H9 (cell line): ENCODE data around the gene NOD1. TPM values are rescaled to one million over a fixed set of nuclear protein-coding genes. Genes with fewer than 3 reads are reported as not detected.

Source experiments
- DNase-seq: peaks from one replicate; pipeline ENCODE4 v3.0.0-alpha.2; 2017
- H2AFZ ChIP-seq: one replicate; pipeline ENCODE4 v1.6.1; 2013; ENCODE audit warnings: mild to moderate bottlenecking, low read length, control low read depth, moderate library complexity
- H2AK5ac ChIP-seq: 2 replicates; pipeline ENCODE4 v1.6.1; 2013; ENCODE audit warnings: low read length, control low read depth, mixed read lengths; ENCODE audit not compliant: insufficient read length
- H2BK120ac ChIP-seq: one replicate; pipeline ENCODE4 v1.6.1; 2013; ENCODE audit warnings: low read depth, mild to moderate bottlenecking, low read length, control low read depth, inconsistent platforms; ENCODE audit not compliant: poor library complexity, severe bottlenecking
- H2BK12ac ChIP-seq: 2 replicates; pipeline ENCODE4 v1.6.1; 2013; ENCODE audit warnings: low read length, control low read depth, mixed read lengths, low read depth; ENCODE audit not compliant: insufficient read length
- H2BK15ac ChIP-seq: 2 replicates; pipeline ENCODE4 v1.6.1; 2013; ENCODE audit warnings: low read depth, low read length, control low read depth
- H2BK20ac ChIP-seq: one replicate; pipeline ENCODE4 v1.6.1; 2013; ENCODE audit warnings: low read depth, mild to moderate bottlenecking, low read length, control low read depth, inconsistent platforms; ENCODE audit not compliant: poor library complexity, severe bottlenecking
- H2BK5ac ChIP-seq: 2 replicates; pipeline ENCODE4 v1.6.1; 2013; ENCODE audit warnings: low read length, control low read depth, mixed read lengths; ENCODE audit not compliant: insufficient read length
- H3K14ac ChIP-seq: 2 replicates; pipeline ENCODE4 v1.6.1; 2013; ENCODE audit warnings: low read length, control low read depth; ENCODE audit not compliant: insufficient read depth
- H3K18ac ChIP-seq: 2 replicates; pipeline ENCODE4 v1.6.1; 2013; ENCODE audit warnings: low read depth, mild to moderate bottlenecking, mixed read lengths, low read length, control low read depth; ENCODE audit not compliant: insufficient read length
- H3K23ac ChIP-seq: 2 replicates; pipeline ENCODE4 v1.6.1; 2013; ENCODE audit warnings: low read length, control low read depth, mixed read lengths, low read depth; ENCODE audit not compliant: insufficient read length
- H3K23me2 ChIP-seq: 2 replicates; pipeline ENCODE4 v1.6.1; 2013; ENCODE audit warnings: low read depth, mild to moderate bottlenecking, mixed read lengths, low read length, control low read depth; ENCODE audit not compliant: insufficient read length, poor library complexity, severe bottlenecking
- H3K27ac ChIP-seq: 2 replicates; pipeline ENCODE4 v1.5.1; 2013; ENCODE audit warnings: low read length, control low read depth, mixed read lengths, low read depth; ENCODE audit not compliant: insufficient read length
- H3K27me3 ChIP-seq: 2 replicates; pipeline ENCODE4 v1.6.1; 2013; ENCODE audit warnings: low read length, control low read depth, inconsistent platforms; ENCODE audit not compliant: insufficient read depth
- H3K4ac ChIP-seq: 2 replicates; pipeline ENCODE4 v1.6.1; 2013; ENCODE audit warnings: low read depth, mild to moderate bottlenecking, control low read depth, inconsistent platforms, low read length, moderate library complexity
- H3K4me1 ChIP-seq: 2 replicates; pipeline ENCODE4 v1.6.1; 2013; ENCODE audit warnings: low read length, control low read depth, inconsistent platforms; ENCODE audit not compliant: insufficient read depth
- H3K4me2 ChIP-seq: 2 replicates; pipeline ENCODE4 v1.6.1; 2013; ENCODE audit warnings: low read length, control low read depth, mixed read lengths; ENCODE audit not compliant: insufficient read length, insufficient read depth
- H3K56ac ChIP-seq: 2 replicates; pipeline ENCODE4 v1.6.1; 2013; ENCODE audit warnings: low read depth, mild to moderate bottlenecking, mixed read lengths, low read length, control low read depth; ENCODE audit not compliant: insufficient read length
- H3K79me1 ChIP-seq: 2 replicates; pipeline ENCODE4 v1.6.1; 2013; ENCODE audit warnings: low read depth, mild to moderate bottlenecking, moderate library complexity, low read length, control low read depth, inconsistent platforms; ENCODE audit not compliant: insufficient read depth, poor library complexity, severe bottlenecking
- H3K79me2 ChIP-seq: 2 replicates; pipeline ENCODE4 v1.6.1; 2013; ENCODE audit warnings: low read length, control low read depth, inconsistent platforms; ENCODE audit not compliant: insufficient read depth
- H3K9ac ChIP-seq: 2 replicates; pipeline ENCODE4 v1.6.1; 2013; ENCODE audit warnings: low read length, control low read depth, mixed read lengths; ENCODE audit not compliant: insufficient read length; ENCODE audit errors: extremely low read depth
- H3K9me3 ChIP-seq: one replicate; pipeline ENCODE4 v1.6.1; 2013; ENCODE audit warnings: low read depth, low read length, inconsistent platforms; ENCODE audit not compliant: control insufficient read depth
- H3T11ph ChIP-seq: one replicate; pipeline ENCODE4 v1.6.1; 2013; ENCODE audit warnings: mild to moderate bottlenecking, low read length, control low read depth, inconsistent platforms
- H4K20me1 ChIP-seq: one replicate; pipeline ENCODE4 v1.6.1; 2013; ENCODE audit not compliant: control insufficient read depth, insufficient read length, insufficient read depth
- H4K5ac ChIP-seq: 2 replicates; pipeline ENCODE4 v1.6.1; 2013; ENCODE audit warnings: low read depth, mild to moderate bottlenecking, mixed read lengths, low read length, control low read depth; ENCODE audit not compliant: insufficient read length
- H4K8ac ChIP-seq: replicated peaks from 2 replicates; pipeline ENCODE4 v1.6.1; 2013; ENCODE audit warnings: low read length, control low read depth, mixed read lengths, low read depth; ENCODE audit not compliant: insufficient read length
- H4K91ac ChIP-seq: 2 replicates; pipeline ENCODE4 v1.6.1; 2013; ENCODE audit warnings: low read depth, mild to moderate bottlenecking, moderate library complexity, mixed read lengths, low read length, control low read depth; ENCODE audit not compliant: insufficient read length
- H3K27ac Mint-ChIP-seq, 3 experiments: 2 replicates in 2 of 3; 3 replicates in 1 of 3; pipeline ENCODE4 v1.8.0; 2020 to 2021; ENCODE audit warnings: mixed read lengths in 3 of 3, mild to moderate bottlenecking in 1 of 3, moderate library complexity in 1 of 3
- H3K27me3 Mint-ChIP-seq: 2 replicates; pipeline ENCODE4 v1.8.0; 2021; ENCODE audit warnings: low read depth, mild to moderate bottlenecking, moderate library complexity, mixed read lengths
- H3K36me3 Mint-ChIP-seq, 3 experiments: 2 replicates in 2 of 3; 3 replicates in 1 of 3; pipeline ENCODE4 v1.8.0; 2020 to 2021; ENCODE audit warnings: low read depth in 3 of 3, mixed read lengths in 3 of 3; ENCODE audit not compliant: insufficient read depth in 1 of 3
- H3K4me1 Mint-ChIP-seq, 2 experiments: 2 replicates each; pipeline ENCODE4 v1.8.0; 2020; ENCODE audit warnings: mixed read lengths in 2 of 2
- H3K4me3 Mint-ChIP-seq, 2 experiments: 2 replicates in 1 of 2; 3 replicates in 1 of 2; pipeline ENCODE4 v1.8.0; 2020 to 2021; ENCODE audit warnings: mild to moderate bottlenecking in 2 of 2, mixed read lengths in 2 of 2, moderate library complexity in 1 of 2
- H3K9me3 Mint-ChIP-seq, 2 experiments: 2 replicates in 1 of 2; 3 replicates in 1 of 2; pipeline ENCODE4 v1.8.0; 2020; ENCODE audit warnings: mild to moderate bottlenecking in 2 of 2, mixed read lengths in 2 of 2, moderate library complexity in 1 of 2
- CTCF ChIP-seq: fragments of 200-600 bp; sonication (generic); conservative IDR thresholded peaks from 3 replicates; pipeline ENCODE4 v1.8.0; 2021; ENCODE audit warnings: antibody characterized with exemption, mild to moderate bottlenecking
- total RNA-seq: library from RNA; stranded (reverse); gene quantifications from 2 replicates; pipeline ENCODE4 v1.2.1, GENCODE V29; 2021

Gene NOD1
- total RNA-seq, 1 experiment from 2014 or later = 5.3 TPM

GRCh38 chr7:30491417-30491816 lies 12.8 kb upstream of the NOD1 start:
- no peak overlapping the region for H3K27ac ChIP-seq
- H4K5ac ChIP-seq = no peak overlapping the region
- H2BK12ac ChIP-seq = no peak overlapping the region
- no peak overlapping the region for H4K8ac ChIP-seq
- Mint-ChIP-seq H3K36me3 (peaks cover 35 to 49% (median 40%) of the 10 kb centered on the region in 3 experiments), H3K4me3 (no peak overlapping the region), H3K4me1 (no peaks in the 10 kb centered on the region), H3K27me3 (peaks cover 16% of the 10 kb centered on the region), H3K27ac (no peak overlapping the region), H3K9me3 (peaks cover 40 to 52% of the 10 kb centered on the region in 2 experiments)
- no peak overlapping the region for H3K56ac ChIP-seq
- H3K4ac ChIP-seq = no peak overlapping the region
- no peak overlapping the region for H2AK5ac ChIP-seq
- H3K79me1 ChIP-seq = no peaks in the 10 kb centered on the region
- H4K91ac ChIP-seq = no peak overlapping the region
- no peak overlapping the region for H2BK20ac ChIP-seq
- no peak for DNase-seq
- H3K23ac ChIP-seq = no peak overlapping the region
- no peak overlapping the region for H3K14ac ChIP-seq
- H3K18ac ChIP-seq = no peak overlapping the region
- H3K4me1 ChIP-seq = no peaks in the 10 kb centered on the region
- H3K23me2 ChIP-seq = no peaks in the 10 kb centered on the region
- H3K9me3 ChIP-seq = no peaks in the 10 kb centered on the region
- no peak overlapping the region for H3T11ph ChIP-seq
- no peak overlapping the region for H2AFZ ChIP-seq
- H3K4me2 ChIP-seq = no peak overlapping the region
- H2BK15ac ChIP-seq = no peak overlapping the region
- H2BK120ac ChIP-seq = no peak overlapping the region
- no peaks in the 10 kb centered on the region for H3K79me2 ChIP-seq
- H2BK5ac ChIP-seq = no peak overlapping the region
- no peaks in the 10 kb centered on the region for H4K20me1 ChIP-seq
- no peaks in the 10 kb centered on the region for H3K27me3 ChIP-seq
- no peak for TF ChIP-seq CTCF
- H3K9ac ChIP-seq = no peak overlapping the region
